PFSK-1 (cell line): ENCODE data around the gene SLC27A4.

Experiments used
- POLR2AphosphoS5 ChIP-seq: IDR thresholded peaks from 2 replicates; pipeline ENCODE4 v1.6.1; 2012; ENCODE audit warnings: low read depth, mild to moderate bottlenecking, control low read depth, low read length, moderate library complexity
- SIN3A ChIP-seq: IDR thresholded peaks from 2 replicates; pipeline ENCODE4 v1.6.1; 2012; ENCODE audit warnings: mild to moderate bottlenecking, low read length, moderate library complexity, borderline replicate concordance; ENCODE audit not compliant: insufficient read depth
- TAF1 ChIP-seq: IDR thresholded peaks from 2 replicates; pipeline ENCODE4 v1.6.1; 2012; ENCODE audit warnings: low read length, control low read depth, borderline replicate concordance; ENCODE audit not compliant: insufficient read depth
- TF ChIP-seq, protein P1 (sequence below), 2 experiments: IDR thresholded peaks; 2 replicates each; pipeline versions ENCODE4 v1.6.1 to v1.8.0; 2011 to 2012; ENCODE audit warnings: low read depth in 2 of 2, low read length in 2 of 2, control low read depth in 1 of 2, inconsistent platforms in 1 of 2, mild to moderate bottlenecking in 1 of 2, moderate library complexity in 1 of 2; ENCODE audit not compliant: insufficient read depth in 1 of 2

GRCh38 chr9:128404560-128404959 lies 64.2 kb downstream of the SLC27A4 start:
- TF ChIP-seq POLR2AphosphoS5 (no peak), TAF1 (no peak), SIN3A (no peak)
- TF ChIP-seq, protein P1, sequence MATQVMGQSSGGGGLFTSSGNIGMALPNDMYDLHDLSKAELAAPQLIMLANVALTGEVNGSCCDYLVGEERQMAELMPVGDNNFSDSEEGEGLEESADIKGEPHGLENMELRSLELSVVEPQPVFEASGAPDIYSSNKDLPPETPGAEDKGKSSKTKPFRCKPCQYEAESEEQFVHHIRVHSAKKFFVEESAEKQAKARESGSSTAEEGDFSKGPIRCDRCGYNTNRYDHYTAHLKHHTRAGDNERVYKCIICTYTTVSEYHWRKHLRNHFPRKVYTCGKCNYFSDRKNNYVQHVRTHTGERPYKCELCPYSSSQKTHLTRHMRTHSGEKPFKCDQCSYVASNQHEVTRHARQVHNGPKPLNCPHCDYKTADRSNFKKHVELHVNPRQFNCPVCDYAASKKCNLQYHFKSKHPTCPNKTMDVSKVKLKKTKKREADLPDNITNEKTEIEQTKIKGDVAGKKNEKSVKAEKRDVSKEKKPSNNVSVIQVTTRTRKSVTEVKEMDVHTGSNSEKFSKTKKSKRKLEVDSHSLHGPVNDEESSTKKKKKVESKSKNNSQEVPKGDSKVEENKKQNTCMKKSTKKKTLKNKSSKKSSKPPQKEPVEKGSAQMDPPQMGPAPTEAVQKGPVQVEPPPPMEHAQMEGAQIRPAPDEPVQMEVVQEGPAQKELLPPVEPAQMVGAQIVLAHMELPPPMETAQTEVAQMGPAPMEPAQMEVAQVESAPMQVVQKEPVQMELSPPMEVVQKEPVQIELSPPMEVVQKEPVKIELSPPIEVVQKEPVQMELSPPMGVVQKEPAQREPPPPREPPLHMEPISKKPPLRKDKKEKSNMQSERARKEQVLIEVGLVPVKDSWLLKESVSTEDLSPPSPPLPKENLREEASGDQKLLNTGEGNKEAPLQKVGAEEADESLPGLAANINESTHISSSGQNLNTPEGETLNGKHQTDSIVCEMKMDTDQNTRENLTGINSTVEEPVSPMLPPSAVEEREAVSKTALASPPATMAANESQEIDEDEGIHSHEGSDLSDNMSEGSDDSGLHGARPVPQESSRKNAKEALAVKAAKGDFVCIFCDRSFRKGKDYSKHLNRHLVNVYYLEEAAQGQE (IDR thresholded peaks at IDR 0.05; ENCODE audit: insufficient read depth in 1 of 2, low read depth in 2 of 2, low read length in 2 of 2): no peak
